ENCODE results near the gene SEC31B. TPM values are rescaled to one million over a fixed set of nuclear protein-coding genes. Genes with fewer than 3 reads are reported as not detected.
A peak's percentile ranks its signal among the peaks of the same experiment; 100 is the strongest.

SEC31B gene
- total RNA-seq, 2 donors from 2014 or later, result 7.0 to 11.7 TPM

DNA sequence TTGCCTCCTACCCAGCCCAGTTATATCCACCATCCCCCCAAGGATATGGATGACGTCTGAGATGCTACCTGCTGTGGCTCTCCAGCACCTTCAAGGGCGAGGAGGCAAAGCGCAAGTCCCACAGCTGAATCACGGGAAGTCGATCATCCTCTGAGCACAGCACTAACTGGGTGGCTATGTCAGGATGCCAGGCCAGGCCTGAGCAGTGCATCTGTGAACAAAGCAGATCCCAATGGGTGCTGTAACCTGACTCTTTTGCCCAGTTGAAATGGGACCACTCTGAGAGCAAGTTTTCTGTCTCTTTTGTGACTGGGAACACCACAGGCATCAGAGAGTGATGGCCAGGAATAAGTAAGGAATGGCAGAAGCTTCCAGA lies 12.3 kb downstream of the SEC31B start:
- ATAC-seq, result no peak
- intact Hi-C loops (cut with DNase I), result no loop called here
- DNase-seq, result no peak

DNA sequence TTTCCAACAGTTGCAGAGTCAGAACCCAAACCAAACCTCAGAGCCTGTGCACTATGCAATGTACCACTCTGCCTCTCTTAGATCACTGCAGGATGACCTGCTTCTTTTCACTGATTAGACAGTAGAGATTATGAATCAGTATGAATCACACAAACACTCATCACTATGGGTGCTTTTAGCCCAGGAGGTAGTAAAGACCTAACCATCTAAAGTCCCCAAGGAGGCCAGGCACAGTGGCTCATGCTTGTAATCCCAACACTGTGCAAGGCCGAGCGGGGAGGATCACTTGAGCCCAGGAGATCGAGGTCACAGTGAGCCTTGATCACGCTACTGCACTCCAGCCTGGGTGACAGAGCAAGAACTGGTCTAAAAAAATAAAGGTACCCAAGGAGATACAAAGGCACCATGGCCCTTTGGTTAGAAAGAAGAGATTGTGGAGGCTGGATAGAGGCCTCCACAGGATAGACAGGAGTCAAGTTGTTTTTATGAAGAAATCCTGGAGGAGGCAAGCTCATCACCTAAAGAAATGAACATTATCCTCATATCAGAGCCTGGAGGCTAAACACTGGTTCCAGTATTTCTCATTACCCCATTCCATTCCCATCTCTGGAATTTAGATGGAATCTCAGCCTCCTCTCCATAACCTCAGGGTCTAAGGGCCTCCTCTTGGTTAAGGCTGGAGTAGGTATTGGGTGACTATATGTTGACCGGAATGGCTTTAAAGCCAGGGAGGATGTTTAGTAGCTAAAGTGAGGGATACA lies 12.9 kb downstream of the SEC31B start:
- intact Hi-C loops (cut with DNase I), result no loop called here
- DNase-seq (no peak), ATAC-seq (no peak)

DNA sequence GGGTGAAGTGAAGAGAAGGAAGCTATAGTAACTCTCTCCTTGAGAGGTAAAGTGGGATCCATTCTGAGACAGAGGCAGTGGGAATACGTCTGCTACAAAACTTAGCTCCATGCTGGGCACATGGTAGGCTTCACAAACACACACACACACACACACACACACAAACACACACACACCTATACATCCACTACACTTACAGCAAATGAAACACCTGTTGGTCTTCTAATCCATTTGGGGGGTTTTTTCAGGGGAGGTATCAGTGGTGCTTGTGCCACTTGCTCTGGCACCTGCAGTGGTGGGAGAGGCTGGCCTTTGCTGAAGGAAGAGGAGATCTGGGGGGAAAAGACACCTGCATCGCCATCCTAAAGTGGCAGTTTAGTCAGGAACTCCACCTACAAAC lies 14.5 kb downstream of the SEC31B start:
- intact Hi-C loops (cut with DNase I), result no loop called here
- DNase-seq (no peak), ATAC-seq (no peak)

DNA sequence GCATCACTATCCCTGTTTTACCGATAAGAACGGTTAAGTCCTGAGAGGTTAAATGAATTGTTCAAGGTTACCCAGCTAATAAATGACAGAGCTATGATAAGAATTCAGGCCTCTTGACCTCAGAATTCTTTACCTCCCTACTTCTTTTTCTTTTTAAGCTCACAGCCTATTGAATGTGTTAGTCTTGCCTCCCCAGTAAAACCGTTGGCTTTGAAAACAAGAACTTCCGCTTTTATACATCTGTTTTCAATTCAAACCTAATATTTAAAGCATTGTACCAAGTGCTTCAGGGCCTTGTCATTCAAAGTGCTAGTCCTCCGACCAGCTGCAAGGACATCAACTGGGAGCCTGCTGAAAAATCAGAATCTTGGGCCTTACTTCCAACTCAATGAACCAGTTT lies 15.6 kb downstream of the SEC31B start:
- intact Hi-C loops (cut with DNase I), result no loop called here
- ATAC-seq, result no peak

DNA sequence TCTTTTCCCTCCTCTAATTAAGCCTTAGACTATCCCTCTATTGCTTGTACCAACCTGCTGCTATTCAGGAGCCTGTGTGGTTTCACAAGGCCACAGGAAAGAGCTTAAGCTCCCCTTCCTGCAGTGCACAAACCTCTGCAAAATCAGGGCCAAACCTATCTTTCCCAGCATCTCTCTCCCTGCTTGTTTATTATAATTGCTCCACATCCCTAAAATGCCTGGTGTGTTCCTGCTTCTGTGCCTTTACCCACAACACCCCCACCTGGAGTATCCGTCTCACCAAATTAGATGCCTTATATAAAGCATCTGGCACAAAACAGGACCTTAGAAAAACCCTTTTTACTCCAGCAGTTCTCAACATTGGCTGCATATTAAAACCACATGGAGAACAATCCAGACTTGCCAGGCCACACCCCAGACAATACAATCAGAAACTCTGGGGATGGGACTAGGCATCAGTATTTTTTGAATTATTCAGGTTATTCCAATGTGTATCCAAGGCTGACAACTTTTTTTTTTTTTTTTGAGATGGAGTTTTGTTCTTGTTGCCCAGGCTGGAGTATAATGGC lies 16.7 kb downstream of the SEC31B start:
- no peak for ATAC-seq
- no peak for DNase-seq
- intact Hi-C loops (cut with DNase I), result no loop called here

More for the DNA sequence above, 15.6 kb downstream of the SEC31B start:
- DNase-seq, result no peak

DNA sequence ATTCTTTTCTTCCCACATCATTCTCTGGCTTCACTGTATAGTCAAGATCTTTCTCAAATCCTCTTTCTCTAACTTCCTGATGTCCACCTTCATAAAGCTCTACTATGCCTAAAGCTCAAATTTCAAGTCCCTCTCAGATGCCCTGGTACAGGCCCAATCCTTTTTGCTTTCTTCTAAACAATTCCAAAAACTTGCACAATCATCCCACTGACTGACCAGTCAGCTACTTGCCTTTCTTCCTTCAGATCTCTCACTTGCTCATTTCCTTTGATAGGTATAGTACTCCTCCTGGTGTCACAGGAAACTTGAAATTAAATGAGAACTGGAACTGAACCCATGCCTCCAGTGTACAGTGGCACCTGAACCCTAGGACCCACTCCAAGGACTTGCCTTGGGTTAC lies 18.2 kb downstream of the SEC31B start:
- ATAC-seq (no peak), DNase-seq (no peak)
- intact Hi-C loops (cut with DNase I), result no loop called here

DNA sequence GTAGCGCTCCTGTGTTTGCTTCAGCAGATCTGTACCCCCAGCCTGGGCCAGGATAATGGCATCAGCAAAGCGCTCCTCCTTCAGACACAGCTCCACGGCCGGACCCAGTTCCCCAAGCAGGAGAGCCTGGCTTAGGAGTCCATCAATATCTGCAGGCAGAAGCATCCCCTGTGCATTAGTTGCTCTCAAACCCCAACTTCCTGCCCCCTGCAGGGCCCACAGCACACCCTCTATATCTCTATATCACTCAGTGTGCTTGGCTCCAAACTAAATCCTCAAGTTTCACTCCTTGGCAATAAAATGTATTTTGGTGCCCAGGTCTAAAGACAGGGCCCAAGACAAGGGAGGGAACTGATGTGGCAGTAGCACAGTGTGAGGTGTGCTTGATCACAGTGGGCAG lies 21.6 kb downstream of the SEC31B start:
- DNase-seq (no peak), ATAC-seq (no peak)
- intact Hi-C loops (cut with DNase I), result no loop called here

DNA sequence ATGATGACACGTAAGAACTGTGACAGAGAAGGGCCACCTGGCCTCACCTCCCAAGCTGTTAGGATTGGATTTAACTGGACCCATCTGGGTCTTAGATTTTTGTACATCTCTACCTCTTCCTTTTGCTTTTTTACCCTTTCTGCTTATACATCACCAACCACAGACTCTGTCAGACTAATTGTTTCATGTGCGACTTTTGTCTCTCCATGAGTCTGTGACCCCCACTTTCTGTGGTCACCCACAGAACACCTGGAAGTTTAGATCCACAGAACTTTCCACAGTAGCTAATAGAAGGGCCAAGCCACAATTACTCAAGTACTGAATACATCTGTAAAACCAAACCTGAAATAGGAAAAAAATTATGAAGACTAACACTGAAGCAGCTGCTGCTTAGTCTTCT lies 23.1 kb downstream of the SEC31B start:
- intact Hi-C loops (cut with DNase I), result no loop called here
- ATAC-seq (no peak), DNase-seq (no peak)

DNA sequence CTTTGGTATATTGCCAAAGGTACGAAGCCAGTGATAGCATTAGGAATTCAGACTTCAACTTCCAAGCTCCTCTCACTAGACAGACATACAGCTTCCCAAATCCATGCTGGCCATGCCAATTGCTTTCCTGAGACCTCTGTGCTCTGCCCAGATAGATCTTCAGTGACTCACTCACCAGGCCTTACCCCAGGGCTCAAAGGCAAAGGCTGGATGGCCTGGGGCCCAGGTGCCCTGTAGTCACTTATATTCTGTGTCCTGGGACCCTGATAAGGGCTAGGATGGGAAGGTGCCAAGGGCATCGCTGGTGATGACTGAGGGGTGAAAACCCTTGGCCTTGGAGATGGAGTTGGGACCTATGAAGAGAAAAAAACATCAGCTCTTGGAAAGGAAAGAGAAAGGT lies 29.1 kb downstream of the SEC31B start:
- ATAC-seq (no peak), DNase-seq (no peak)
- intact Hi-C loops (cut with DNase I), result no loop called here

DNA sequence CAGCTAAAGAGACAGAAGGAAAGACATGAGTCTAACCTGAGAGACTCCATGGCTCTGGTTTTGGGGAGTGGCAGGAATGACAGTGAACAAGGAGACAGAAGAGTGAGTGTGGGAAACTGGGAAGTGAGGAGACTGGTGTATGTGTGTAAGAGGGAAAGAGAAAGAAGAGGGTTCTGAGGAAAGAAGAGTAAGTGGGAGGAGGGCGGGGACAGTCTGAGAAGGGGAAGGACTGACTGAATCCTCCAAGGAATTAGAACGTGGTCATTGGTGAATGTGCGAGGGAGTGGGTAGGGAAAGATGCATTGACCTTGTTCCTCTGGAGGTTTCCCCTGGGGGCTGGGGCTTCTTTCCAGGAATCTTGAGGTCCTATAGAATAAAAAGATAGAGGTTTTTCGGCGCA lies 30.3 kb downstream of the SEC31B start:
- no peak for DNase-seq
- ATAC-seq, result no peak
- intact Hi-C loops (cut with DNase I), result no loop called here

DNA sequence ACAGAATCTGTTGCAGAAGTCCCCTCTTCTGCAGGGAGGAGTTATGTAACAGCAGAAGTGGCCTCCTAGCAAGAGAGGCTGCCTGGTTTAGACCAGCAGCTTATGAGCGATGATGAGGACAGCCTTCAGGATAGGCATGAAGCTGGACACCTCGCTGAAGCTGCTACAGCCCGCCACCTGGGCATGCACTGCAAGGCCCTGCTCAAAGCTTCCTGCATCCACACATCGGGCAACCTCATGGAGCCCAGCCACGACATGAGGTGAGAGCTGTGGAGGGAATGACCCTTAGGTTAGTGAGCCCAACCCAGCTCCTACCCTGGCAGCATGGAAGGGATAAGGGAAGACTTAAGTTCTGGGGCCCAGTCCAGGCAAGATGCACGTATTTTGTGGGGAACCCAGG lies 32.1 kb downstream of the SEC31B start:
- DNase-seq (no peak), ATAC-seq (no peak)
- intact Hi-C loops (cut with DNase I), result no loop called here

DNA sequence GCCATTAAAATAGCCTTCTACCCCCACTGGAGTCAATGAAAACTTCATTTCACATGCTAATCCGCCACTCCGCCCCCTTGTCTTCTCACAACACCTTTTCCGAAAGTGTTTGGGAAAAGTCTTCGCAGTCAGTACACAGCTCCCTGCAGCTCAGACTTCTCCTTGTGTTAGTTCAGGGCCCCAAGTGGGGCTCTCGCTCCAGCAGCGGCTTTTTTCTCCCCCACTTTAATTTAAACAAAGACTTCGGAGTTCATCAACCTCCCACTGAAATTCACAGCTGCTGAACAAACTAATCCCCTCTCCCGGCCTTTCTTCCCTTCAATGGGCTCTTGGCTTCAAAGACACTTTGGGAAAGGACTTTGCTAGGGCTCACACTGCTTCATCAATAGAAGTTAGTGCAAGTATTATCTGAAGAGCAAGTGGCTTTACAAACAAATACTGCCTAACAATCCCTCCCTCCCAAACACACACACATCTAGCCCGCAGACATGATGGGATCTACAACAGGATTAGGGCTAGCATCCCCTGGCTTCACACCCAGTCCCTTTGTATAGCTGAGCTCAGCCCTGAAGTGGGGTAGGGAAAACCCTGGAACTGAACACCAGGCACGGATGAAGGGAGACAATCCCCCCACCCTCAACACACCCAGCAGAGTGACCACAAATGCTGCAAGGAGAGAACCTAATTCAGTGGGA lies 33.7 kb downstream of the SEC31B start:
- intact Hi-C loops (cut with DNase I), result no loop called here
- ATAC-seq (no peak), DNase-seq (no peak)

DNA sequence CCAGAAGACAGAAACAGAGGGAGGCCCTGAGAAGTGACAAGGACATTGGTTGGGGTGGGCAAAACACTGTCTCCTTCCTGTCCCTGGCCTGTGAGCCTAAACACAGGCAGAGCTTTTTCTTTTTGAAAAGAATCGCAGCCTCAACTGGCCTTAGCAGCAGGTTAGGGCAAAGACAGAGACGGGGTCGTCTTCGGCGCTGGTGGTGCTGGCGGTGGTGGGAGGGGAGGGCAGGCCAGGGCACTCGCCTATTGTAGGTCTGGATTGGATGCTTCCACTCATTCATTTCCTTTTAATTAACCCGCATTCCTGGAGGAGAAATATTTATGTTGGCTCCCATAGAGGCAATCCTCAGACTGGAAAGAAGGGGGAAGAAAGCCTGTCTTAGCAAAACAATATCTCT lies 34.3 kb downstream of the SEC31B start:
- intact Hi-C loops (cut with DNase I), result no loop called here
- no peak for ATAC-seq
- DNase-seq, result no peak

DNA sequence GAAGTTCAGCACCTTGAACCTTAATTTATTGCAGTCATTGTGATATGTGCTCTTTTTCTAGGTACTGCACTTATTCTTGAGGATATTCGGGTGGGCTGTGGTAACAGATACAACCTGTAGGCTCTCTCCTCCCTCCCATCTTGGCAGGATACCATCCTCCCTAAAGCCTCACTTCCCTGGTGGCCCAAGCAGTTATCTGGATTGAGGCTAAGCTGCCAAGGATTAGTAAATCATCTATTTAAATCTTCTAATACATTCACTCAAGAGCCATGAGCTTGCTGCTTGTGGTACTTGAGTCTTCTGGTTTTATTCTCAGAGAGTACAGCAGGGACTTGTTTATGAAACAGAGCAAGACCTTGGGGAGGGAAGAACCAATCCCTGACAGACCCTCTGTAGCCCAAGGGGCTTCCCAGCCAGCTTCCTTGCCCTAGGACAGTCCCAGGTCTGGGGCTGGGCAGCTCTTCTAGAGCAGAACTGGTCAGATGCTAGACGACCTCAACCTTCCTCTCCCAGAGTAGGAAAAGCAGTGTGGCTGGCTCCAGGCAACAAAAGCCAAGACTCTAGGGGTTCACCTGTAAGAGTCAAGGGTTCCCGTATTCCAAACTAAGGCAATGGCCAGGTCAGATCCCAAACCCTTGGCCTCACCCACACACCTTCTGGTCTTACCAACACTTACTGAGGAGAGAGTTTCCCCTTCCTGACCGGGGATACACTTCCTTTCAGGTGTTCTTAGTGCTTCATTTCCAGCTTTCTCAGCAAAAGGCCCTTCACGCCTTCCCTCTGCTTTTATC lies 35.6 kb downstream of the SEC31B start:
- DNase-seq (no peak), ATAC-seq (no peak)
- intact Hi-C loops (cut with DNase I), result no loop called here

DNA sequence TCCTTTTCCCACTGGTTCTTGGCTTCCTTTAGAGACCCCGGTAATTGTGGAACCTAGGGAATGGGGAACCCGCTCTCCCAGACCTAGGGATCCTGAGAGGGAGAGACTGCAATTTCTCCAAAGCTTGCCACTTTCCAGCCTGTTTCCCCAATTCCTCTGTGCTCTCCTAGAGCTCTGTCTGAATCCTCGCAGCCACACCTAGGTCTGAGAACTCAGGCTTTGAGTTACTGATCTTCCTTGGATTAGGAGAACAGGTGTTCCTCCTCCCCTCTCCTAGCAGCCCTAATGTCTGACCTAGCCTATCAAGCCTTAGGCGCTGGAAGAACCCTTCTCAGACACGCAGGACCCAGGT lies 36.9 kb downstream of the SEC31B start:
- DNase-seq, result no peak
- no peak for ATAC-seq
- intact Hi-C loops (cut with DNase I), result no loop called here

DNA sequence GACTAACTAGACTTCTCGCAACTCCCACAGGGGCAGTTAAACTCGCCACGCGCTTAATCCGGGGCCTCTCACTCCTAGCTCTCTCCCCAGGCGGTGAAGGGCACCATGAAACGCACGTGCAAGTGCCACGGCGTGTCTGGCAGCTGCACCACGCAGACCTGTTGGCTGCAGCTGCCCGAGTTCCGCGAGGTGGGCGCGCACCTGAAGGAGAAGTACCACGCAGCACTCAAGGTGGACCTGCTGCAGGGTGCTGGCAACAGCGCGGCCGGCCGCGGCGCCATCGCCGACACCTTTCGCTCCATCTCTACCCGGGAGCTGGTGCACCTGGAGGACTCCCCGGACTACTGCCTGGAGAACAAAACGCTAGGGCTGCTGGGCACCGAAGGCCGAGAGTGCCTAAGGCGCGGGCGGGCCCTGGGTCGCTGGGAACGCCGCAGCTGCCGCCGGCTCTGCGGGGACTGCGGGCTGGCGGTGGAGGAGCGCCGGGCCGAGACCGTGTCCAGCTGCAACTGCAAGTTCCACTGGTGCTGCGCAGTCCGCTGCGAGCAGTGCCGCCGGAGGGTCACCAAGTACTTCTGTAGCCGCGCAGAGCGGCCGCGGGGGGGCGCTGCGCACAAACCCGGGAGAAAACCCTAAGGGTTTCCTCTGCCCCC lies 37.4 kb downstream of the SEC31B start:
- peak; percentile 68 for DNase-seq
- intact Hi-C loops (cut with DNase I), result no loop called here
- ATAC-seq, result peak; percentile 88 to 90

DNA sequence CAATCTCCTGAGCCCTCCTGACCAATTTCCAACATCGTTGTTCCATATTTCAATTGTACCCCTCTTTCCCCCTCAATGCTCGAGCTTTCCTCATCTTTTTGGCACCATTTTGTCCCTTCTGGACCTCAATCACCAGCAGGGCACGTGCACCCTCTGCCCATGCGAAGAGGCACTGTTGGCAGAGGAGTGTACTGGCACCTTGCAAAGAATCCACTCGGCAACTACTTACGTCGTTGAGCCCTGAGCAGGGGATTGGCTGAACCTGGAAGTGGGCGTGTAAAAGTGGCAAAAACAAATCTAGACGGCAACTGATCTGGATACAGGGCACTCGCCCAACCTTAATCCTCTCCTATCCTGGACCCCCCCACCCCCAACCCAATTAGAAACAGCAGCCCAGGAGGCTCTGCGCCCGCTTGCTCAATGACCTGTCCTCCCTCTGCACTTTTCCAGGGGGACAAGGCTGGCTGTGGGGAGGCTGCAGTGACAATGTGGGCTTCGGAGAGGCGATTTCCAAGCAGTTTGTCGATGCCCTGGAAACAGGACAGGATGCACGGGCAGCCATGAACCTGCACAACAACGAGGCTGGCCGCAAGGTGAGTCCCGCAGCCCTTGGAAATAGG lies 38.1 kb downstream of the SEC31B start:
- ATAC-seq (peak; percentile 97 to 98), DNase-seq (peak; percentile 77)
- intact Hi-C loops (cut with DNase I), result no loop called here

DNA sequence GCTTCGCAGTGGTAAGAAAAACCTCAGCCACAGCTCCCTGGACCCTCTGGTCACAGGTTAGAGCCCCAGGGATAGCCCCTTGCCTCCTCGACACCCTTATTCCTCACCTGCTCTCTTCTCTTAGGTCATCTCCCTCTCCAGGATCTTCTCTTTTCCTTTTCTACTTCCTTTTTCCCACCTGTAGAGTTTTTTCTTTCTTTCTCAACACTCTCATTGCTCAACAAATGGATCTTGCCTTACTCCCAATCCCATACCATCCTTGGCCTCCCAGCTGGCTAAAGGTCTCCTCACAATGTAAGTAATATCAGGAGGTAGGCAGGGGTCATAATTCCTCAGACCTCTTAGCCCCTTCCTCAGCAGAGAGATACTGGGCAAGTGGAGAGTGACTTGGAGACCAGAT lies 39.7 kb downstream of the SEC31B start:
- no peak for ATAC-seq
- intact Hi-C loops (cut with DNase I), result no loop called here

DNA sequence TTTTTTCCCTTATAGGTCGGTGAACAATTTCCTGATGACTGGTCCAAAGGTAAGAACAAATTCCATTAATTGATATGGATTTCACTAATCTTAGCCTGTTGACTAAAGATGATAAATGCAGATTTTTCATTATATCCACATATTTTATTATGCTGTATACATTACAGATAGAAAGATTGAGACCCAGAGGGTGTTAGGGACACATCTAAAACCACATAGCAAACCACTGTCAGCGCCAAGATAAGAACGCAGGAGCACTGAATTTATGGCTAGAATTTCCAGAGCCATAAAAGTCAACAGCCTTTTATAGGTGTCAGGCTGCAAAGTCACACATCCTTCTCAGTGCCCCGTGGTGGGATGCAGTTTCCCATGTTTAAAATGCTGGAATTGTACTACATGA lies 40.6 kb downstream of the SEC31B start:
- intact Hi-C loops (cut with DNase I), result no loop called here
- DNase-seq (no peak), ATAC-seq (no peak)

More for the DNA sequence above, 39.7 kb downstream of the SEC31B start:
- no peak for DNase-seq
